ENCODE measurements around the gene BTBD8.

Gene BTBD8

GRCh38 chr1:92126088-92126487 lies 45.9 kb downstream of the BTBD8 start:
- no peaks in the 10 kb centered on the region for H3K36me3 Mint-ChIP-seq
- no peak for DNase-seq (ENCODE audit: low spot score in 2 of 2)
- no peak overlapping the region for H3K27ac Mint-ChIP-seq
- H3K4me1 Mint-ChIP-seq = no peaks in the 10 kb centered on the region
- no peak for ATAC-seq
- H3K9me3 Mint-ChIP-seq = no peaks in the 10 kb centered on the region
- H3K4me3 Mint-ChIP-seq = no peak overlapping the region

- ATAC-seq (no peak), DNase-seq (ENCODE audit: low spot score in 2 of 2) (no peak)
- Mint-ChIP-seq H3K27ac (no peak overlapping the region), H3K9me3 (no peaks in the 10 kb centered on the region), H3K4me1 (no peaks in the 10 kb centered on the region), H3K4me3 (no peak overlapping the region), H3K36me3 (no peaks in the 10 kb centered on the region)
These were observed 54.2 kb downstream of the BTBD8 start for GRCh38 chr1:92134331-92134730.

- H3K9me3 Mint-ChIP-seq = no peaks in the 10 kb centered on the region
- ATAC-seq (no peak), DNase-seq (ENCODE audit: low spot score in 2 of 2) (no peak)
- no peaks in the 10 kb centered on the region for H3K4me1 Mint-ChIP-seq
- no peak overlapping the region for H3K4me3 Mint-ChIP-seq
- no peak overlapping the region for H3K27ac Mint-ChIP-seq
- H3K36me3 Mint-ChIP-seq = no peaks in the 10 kb centered on the region
These were observed 56.2 kb downstream of the BTBD8 start for GRCh38 chr1:92136341-92136740.

- ATAC-seq (no peak), DNase-seq (ENCODE audit: low spot score in 2 of 2) (no peak)
- H3K4me3 Mint-ChIP-seq = no peak overlapping the region
- H3K27ac Mint-ChIP-seq = no peak overlapping the region
- H3K4me1 Mint-ChIP-seq = no peaks in the 10 kb centered on the region
- H3K36me3 Mint-ChIP-seq = no peaks in the 10 kb centered on the region
- H3K9me3 Mint-ChIP-seq = peaks cover 19% of the 10 kb centered on the region
These were observed 74.8 kb downstream of the BTBD8 start for GRCh38 chr1:92154934-92155333.

- H3K4me1 Mint-ChIP-seq = no peaks in the 10 kb centered on the region
- DNase-seq (ENCODE audit: low spot score in 2 of 2) = no peak
- H3K27ac Mint-ChIP-seq = no peak overlapping the region
- H3K9me3 Mint-ChIP-seq = peaks cover 23% of the 10 kb centered on the region
- no peaks in the 10 kb centered on the region for H3K36me3 Mint-ChIP-seq
- H3K4me3 Mint-ChIP-seq = no peak overlapping the region
- ATAC-seq = no peak
These were observed 79.4 kb downstream of the BTBD8 start for GRCh38 chr1:92159593-92159992.

GRCh38 chr1:92165389-92165788 lies 85.2 kb downstream of the BTBD8 start:
- DNase-seq (ENCODE audit: low spot score in 2 of 2) (no peak), ATAC-seq (no peak)
- H3K9me3 Mint-ChIP-seq = peaks cover 2% of the 10 kb centered on the region
- no peak overlapping the region for H3K4me3 Mint-ChIP-seq
- H3K4me1 Mint-ChIP-seq = no peaks in the 10 kb centered on the region
- H3K27ac Mint-ChIP-seq = no peak overlapping the region
- H3K36me3 Mint-ChIP-seq = no peaks in the 10 kb centered on the region

- no peaks in the 10 kb centered on the region for H3K9me3 Mint-ChIP-seq
- H3K36me3 Mint-ChIP-seq = no peaks in the 10 kb centered on the region
- no peak for ATAC-seq
- H3K4me1 Mint-ChIP-seq = no peaks in the 10 kb centered on the region
- DNase-seq (ENCODE audit: low spot score in 2 of 2) = no peak
- H3K4me3 Mint-ChIP-seq = no peak overlapping the region
- H3K27ac Mint-ChIP-seq = no peak overlapping the region
These were observed 87.0 kb downstream of the BTBD8 start for GRCh38 chr1:92167151-92167550.

- Mint-ChIP-seq H3K36me3 (no peaks in the 10 kb centered on the region), H3K4me1 (no peaks in the 10 kb centered on the region), H3K27ac (no peak overlapping the region), H3K9me3 (no peaks in the 10 kb centered on the region), H3K4me3 (no peak overlapping the region)
- ATAC-seq (no peak), DNase-seq (ENCODE audit: low spot score in 2 of 2) (no peak)
These were observed 88.5 kb downstream of the BTBD8 start for GRCh38 chr1:92168657-92169056.

- DNase-seq (ENCODE audit: low spot score in 2 of 2) (no peak), ATAC-seq (no peak)
- Mint-ChIP-seq H3K27ac (no peak overlapping the region), H3K9me3 (no peaks in the 10 kb centered on the region), H3K4me1 (no peaks in the 10 kb centered on the region), H3K36me3 (peaks cover 6% of the 10 kb centered on the region), H3K4me3 (no peak overlapping the region)
These were observed 89.3 kb downstream of the BTBD8 start for GRCh38 chr1:92169214-92170005.

GRCh38 chr1:92184632-92185031 lies 104.5 kb downstream of the BTBD8 start:
- Mint-ChIP-seq H3K4me1 (no peaks in the 10 kb centered on the region), H3K36me3 (peaks cover 6% of the 10 kb centered on the region), H3K9me3 (no peaks in the 10 kb centered on the region), H3K27ac (no peak overlapping the region), H3K4me3 (no peak overlapping the region)
- no peak for ATAC-seq
- no peak for DNase-seq (ENCODE audit: low spot score in 2 of 2)

GRCh38 chr1:92186081-92186480 lies 105.9 kb downstream of the BTBD8 start:
- ATAC-seq = no peak
- Mint-ChIP-seq H3K36me3 (no peaks in the 10 kb centered on the region), H3K9me3 (no peaks in the 10 kb centered on the region), H3K4me3 (no peak overlapping the region), H3K27ac (no peak overlapping the region), H3K4me1 (no peaks in the 10 kb centered on the region)
- no peak for DNase-seq (ENCODE audit: low spot score in 2 of 2)

GRCh38 chr1:92188436-92189255 lies 108.5 kb downstream of the BTBD8 start:
- Mint-ChIP-seq H3K9me3 (no peaks in the 10 kb centered on the region), H3K27ac (no peak overlapping the region), H3K4me3 (no peak overlapping the region), H3K36me3 (no peaks in the 10 kb centered on the region), H3K4me1 (no peaks in the 10 kb centered on the region)
- no peak for DNase-seq (ENCODE audit: low spot score in 2 of 2)
- no peak for ATAC-seq

- Mint-ChIP-seq H3K27ac (no peak overlapping the region), H3K4me1 (no peaks in the 10 kb centered on the region), H3K36me3 (no peaks in the 10 kb centered on the region), H3K9me3 (no peaks in the 10 kb centered on the region), H3K4me3 (no peak overlapping the region)
- ATAC-seq = no peak
- DNase-seq (ENCODE audit: low spot score in 2 of 2) = no peak
These were observed 111.6 kb downstream of the BTBD8 start for GRCh38 chr1:92191726-92192125.

GRCh38 chr1:92192246-92192645 lies 112.1 kb downstream of the BTBD8 start:
- DNase-seq (ENCODE audit: low spot score in 2 of 2) = no peak
- H3K4me1 Mint-ChIP-seq = no peaks in the 10 kb centered on the region
- H3K27ac Mint-ChIP-seq = no peak overlapping the region
- H3K36me3 Mint-ChIP-seq = no peaks in the 10 kb centered on the region
- H3K4me3 Mint-ChIP-seq = no peak overlapping the region
- no peak for ATAC-seq
- no peaks in the 10 kb centered on the region for H3K9me3 Mint-ChIP-seq

- ATAC-seq = no peak
- H3K36me3 Mint-ChIP-seq = no peaks in the 10 kb centered on the region
- no peaks in the 10 kb centered on the region for H3K9me3 Mint-ChIP-seq
These were observed 114.4 kb downstream of the BTBD8 start for GRCh38 chr1:92194511-92194910.

GRCh38 chr1:92201973-92202372 lies 121.8 kb downstream of the BTBD8 start:
- Mint-ChIP-seq H3K36me3 (no peaks in the 10 kb centered on the region), H3K27ac (no peak overlapping the region), H3K4me3 (no peak overlapping the region), H3K4me1 (peaks cover 8% of the 10 kb centered on the region), H3K9me3 (no peaks in the 10 kb centered on the region)
- no peak for ATAC-seq
- no peak for DNase-seq (ENCODE audit: low spot score in 2 of 2)

More at GRCh38 chr1:92194511-92194910, 114.4 kb downstream of the BTBD8 start:
- DNase-seq (ENCODE audit: low spot score in 2 of 2) = no peak
- Mint-ChIP-seq H3K27ac (no peak overlapping the region), H3K4me3 (no peak overlapping the region), H3K4me1 (no peaks in the 10 kb centered on the region)
